SK-N-SH treated with all-trans-retinoic acid at 6 μM for 48 hours (cell line): ENCODE data around the gene CENPA.

Experiments used
- ATAC-seq: fragments of 200-7000 bp; cut with Tn5 transposase; 3 replicates; pipeline ENCODE4 v1.9.1; 2020; ENCODE audit warnings: mild to moderate bottlenecking, moderate library complexity
- ARNTL ChIP-seq: fragments of 450-650 bp; formaldehyde crosslinking; IDR thresholded peaks from 2 replicates; pipeline ENCODE4 v1.5.0; 2020; ENCODE audit warnings: low read depth, mild to moderate bottlenecking, moderate library complexity, borderline replicate concordance
- CREB5 ChIP-seq: fragments of 250-450 bp; sonication (Bioruptor Pico); IDR thresholded peaks from 2 replicates; pipeline ENCODE4 v1.5.1; 2020; ENCODE audit warnings: low read depth, mild to moderate bottlenecking, moderate library complexity
- CSDC2 ChIP-seq: fragments of 250-450 bp; sonication (Bioruptor Pico); IDR thresholded peaks from 2 replicates; pipeline ENCODE4 v1.5.0; 2020; ENCODE audit warnings: mild to moderate bottlenecking, moderate library complexity
- CSRNP3 ChIP-seq: fragments of 250-450 bp; sonication (Bioruptor Pico); IDR thresholded peaks from 2 replicates; pipeline ENCODE4 v1.5.1; 2021; ENCODE audit warnings: mild to moderate bottlenecking, moderate library complexity
- ESRRG ChIP-seq: fragments of 250-450 bp; sonication (Bioruptor Pico); IDR thresholded peaks from 2 replicates; pipeline ENCODE4 v1.6.1; 2021; ENCODE audit warnings: mild to moderate bottlenecking
- GLIS3 ChIP-seq: fragments of 250-450 bp; sonication (Bioruptor Pico); IDR thresholded peaks from 2 replicates; pipeline ENCODE4 v1.5.0; 2020; ENCODE audit warnings: mild to moderate bottlenecking, moderate library complexity
- ISL1 ChIP-seq: fragments of 250-450 bp; sonication (Bioruptor Pico); IDR thresholded peaks from 2 replicates; pipeline ENCODE4 v2.1.2; 2022; ENCODE audit warnings: mild to moderate bottlenecking, moderate library complexity
- OSR1 ChIP-seq: fragments of 250-450 bp; sonication (Bioruptor Pico); IDR thresholded peaks from 2 replicates; pipeline ENCODE4 v1.8.0; 2022; ENCODE audit warnings: moderate library complexity, mild to moderate bottlenecking, inconsistent platforms
- PPARA ChIP-seq: fragments of 250-450 bp; sonication (Bioruptor Pico); IDR thresholded peaks from 2 replicates; pipeline ENCODE4 v1.5.0; 2020; ENCODE audit warnings: mild to moderate bottlenecking, borderline replicate concordance
- RARB ChIP-seq: fragments of 250-450 bp; sonication (Bioruptor Pico); IDR thresholded peaks from 2 replicates; pipeline ENCODE4 v1.8.0; 2021; ENCODE audit warnings: mild to moderate bottlenecking, moderate library complexity
- SNAI2 ChIP-seq: fragments of 250-450 bp; sonication (Bioruptor Pico); IDR thresholded peaks from 2 replicates; pipeline ENCODE4 v1.5.0; 2020; ENCODE audit warnings: mild to moderate bottlenecking, moderate library complexity
- TCF4 ChIP-seq: fragments of 250-450 bp; sonication (Bioruptor Pico); IDR thresholded peaks from 2 replicates; pipeline ENCODE4 v1.8.0; 2021; ENCODE audit warnings: mild to moderate bottlenecking, moderate library complexity, borderline replicate concordance
- TOX ChIP-seq: fragments of 250-450 bp; sonication (Bioruptor Pico); IDR thresholded peaks from 2 replicates; pipeline ENCODE4 v1.8.0; 2021; ENCODE audit warnings: mild to moderate bottlenecking, moderate library complexity, borderline replicate concordance
- ZC3H10 ChIP-seq: fragments of 250-450 bp; sonication (Bioruptor Pico); IDR thresholded peaks from 2 replicates; pipeline ENCODE4 v1.5.1; 2021; ENCODE audit warnings: mild to moderate bottlenecking, moderate library complexity
- ZFP3 ChIP-seq: fragments of 250-450 bp; sonication (Bioruptor Pico); IDR thresholded peaks from 2 replicates; pipeline ENCODE4 v1.5.0; 2020; ENCODE audit warnings: mild to moderate bottlenecking, moderate library complexity
- ZFP30 ChIP-seq: fragments of 450-650 bp; formaldehyde crosslinking; IDR thresholded peaks from 2 replicates; pipeline ENCODE4 v1.5.0; 2022; ENCODE audit warnings: mild to moderate bottlenecking, moderate library complexity
- ZNF565 ChIP-seq: fragments of 450-650 bp; formaldehyde crosslinking; conservative IDR thresholded peaks from 2 replicates; pipeline ENCODE4 v1.5.0; 2020; ENCODE audit warnings: low read depth, mild to moderate bottlenecking, moderate library complexity
- ZNF70 ChIP-seq: fragments of 450-650 bp; formaldehyde crosslinking; IDR thresholded peaks from 2 replicates; pipeline ENCODE4 v1.5.0; 2020; ENCODE audit warnings: mild to moderate bottlenecking, moderate library complexity
- ZNF8 ChIP-seq: fragments of 450-650 bp; formaldehyde crosslinking; IDR thresholded peaks from 2 replicates; pipeline ENCODE4 v1.5.0; 2020; ENCODE audit warnings: mild to moderate bottlenecking, moderate library complexity
- TF ChIP-seq, protein P1 (sequence below): fragments of 250-450 bp; sonication (Bioruptor Pico); IDR thresholded peaks from 2 replicates; pipeline ENCODE4 v1.5.0; 2020; ENCODE audit warnings: mild to moderate bottlenecking, moderate library complexity
- TF ChIP-seq, protein P2 (sequence below): fragments of 250-450 bp; sonication (Bioruptor Pico); IDR thresholded peaks from 2 replicates; pipeline ENCODE4 v1.8.0; 2021; ENCODE audit warnings: low read depth, mild to moderate bottlenecking, moderate library complexity, borderline replicate concordance
- TF ChIP-seq, protein P3 (sequence below): fragments of 250-450 bp; sonication (Bioruptor Pico); IDR thresholded peaks from 2 replicates; pipeline ENCODE4 v1.8.0; 2020; ENCODE audit warnings: mild to moderate bottlenecking, moderate library complexity, borderline replicate concordance

Gene CENPA

DNA sequence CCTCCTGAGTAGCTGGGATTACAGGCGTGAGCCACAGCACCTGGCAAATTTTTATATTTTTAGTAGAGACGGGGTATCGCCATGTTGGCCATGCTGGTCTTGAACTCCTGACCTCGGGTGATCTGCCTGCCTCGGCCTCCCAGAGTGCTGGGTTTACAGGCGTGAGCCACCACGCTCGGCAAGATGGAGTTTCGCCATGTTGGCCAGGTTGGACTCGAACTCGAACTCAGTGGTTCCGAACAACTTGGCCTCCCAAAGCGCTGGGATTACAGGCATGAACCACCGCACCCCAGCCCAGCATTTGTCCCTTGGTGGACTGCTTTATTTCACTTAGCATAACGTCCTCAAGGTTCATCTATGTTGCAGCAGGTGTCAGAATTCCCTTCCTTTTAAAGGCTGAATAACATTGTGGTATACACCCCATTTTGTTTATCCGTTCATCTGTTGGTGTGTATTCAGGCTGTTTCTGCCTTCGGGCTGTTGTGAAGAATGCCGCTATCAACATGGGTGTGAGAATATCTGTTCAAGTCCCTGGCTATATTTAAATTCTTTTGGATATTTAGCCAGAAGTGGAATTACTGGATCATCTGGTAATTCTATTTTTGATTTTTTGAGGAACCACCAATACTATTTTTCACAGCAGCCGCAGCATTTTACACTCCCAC is 1.2 kb upstream of the CENPA start (continued):
- TF ChIP-seq, protein P1, sequence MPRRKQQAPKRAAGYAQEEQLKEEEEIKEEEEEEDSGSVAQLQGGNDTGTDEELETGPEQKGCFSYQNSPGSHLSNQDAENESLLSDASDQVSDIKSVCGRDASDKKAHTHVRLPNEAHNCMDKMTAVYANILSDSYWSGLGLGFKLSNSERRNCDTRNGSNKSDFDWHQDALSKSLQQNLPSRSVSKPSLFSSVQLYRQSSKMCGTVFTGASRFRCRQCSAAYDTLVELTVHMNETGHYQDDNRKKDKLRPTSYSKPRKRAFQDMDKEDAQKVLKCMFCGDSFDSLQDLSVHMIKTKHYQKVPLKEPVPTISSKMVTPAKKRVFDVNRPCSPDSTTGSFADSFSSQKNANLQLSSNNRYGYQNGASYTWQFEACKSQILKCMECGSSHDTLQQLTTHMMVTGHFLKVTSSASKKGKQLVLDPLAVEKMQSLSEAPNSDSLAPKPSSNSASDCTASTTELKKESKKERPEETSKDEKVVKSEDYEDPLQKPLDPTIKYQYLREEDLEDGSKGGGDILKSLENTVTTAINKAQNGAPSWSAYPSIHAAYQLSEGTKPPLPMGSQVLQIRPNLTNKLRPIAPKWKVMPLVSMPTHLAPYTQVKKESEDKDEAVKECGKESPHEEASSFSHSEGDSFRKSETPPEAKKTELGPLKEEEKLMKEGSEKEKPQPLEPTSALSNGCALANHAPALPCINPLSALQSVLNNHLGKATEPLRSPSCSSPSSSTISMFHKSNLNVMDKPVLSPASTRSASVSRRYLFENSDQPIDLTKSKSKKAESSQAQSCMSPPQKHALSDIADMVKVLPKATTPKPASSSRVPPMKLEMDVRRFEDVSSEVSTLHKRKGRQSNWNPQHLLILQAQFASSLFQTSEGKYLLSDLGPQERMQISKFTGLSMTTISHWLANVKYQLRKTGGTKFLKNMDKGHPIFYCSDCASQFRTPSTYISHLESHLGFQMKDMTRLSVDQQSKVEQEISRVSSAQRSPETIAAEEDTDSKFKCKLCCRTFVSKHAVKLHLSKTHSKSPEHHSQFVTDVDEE (CRISPR knock-in tag): no peak
- TF ChIP-seq SNAI2 (CRISPR knock-in tag) (no peak), ARNTL (CRISPR knock-in tag) (no peak), ZNF565 (CRISPR knock-in tag) (no peak), OSR1 (CRISPR knock-in tag) (no peak), ZFP3 (CRISPR knock-in tag) (no peak), TOX (CRISPR knock-in tag) (no peak)
- TF ChIP-seq, protein P2, sequence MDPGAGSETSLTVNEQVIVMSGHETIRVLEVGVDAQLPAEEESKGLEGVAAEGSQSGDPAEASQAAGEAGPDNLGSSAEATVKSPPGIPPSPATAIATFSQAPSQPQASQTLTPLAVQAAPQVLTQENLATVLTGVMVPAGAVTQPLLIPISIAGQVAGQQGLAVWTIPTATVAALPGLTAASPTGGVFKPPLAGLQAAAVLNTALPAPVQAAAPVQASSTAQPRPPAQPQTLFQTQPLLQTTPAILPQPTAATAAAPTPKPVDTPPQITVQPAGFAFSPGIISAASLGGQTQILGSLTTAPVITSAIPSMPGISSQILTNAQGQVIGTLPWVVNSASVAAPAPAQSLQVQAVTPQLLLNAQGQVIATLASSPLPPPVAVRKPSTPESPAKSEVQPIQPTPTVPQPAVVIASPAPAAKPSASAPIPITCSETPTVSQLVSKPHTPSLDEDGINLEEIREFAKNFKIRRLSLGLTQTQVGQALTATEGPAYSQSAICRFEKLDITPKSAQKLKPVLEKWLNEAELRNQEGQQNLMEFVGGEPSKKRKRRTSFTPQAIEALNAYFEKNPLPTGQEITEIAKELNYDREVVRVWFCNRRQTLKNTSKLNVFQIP (CRISPR knock-in tag): no peak

DNA sequence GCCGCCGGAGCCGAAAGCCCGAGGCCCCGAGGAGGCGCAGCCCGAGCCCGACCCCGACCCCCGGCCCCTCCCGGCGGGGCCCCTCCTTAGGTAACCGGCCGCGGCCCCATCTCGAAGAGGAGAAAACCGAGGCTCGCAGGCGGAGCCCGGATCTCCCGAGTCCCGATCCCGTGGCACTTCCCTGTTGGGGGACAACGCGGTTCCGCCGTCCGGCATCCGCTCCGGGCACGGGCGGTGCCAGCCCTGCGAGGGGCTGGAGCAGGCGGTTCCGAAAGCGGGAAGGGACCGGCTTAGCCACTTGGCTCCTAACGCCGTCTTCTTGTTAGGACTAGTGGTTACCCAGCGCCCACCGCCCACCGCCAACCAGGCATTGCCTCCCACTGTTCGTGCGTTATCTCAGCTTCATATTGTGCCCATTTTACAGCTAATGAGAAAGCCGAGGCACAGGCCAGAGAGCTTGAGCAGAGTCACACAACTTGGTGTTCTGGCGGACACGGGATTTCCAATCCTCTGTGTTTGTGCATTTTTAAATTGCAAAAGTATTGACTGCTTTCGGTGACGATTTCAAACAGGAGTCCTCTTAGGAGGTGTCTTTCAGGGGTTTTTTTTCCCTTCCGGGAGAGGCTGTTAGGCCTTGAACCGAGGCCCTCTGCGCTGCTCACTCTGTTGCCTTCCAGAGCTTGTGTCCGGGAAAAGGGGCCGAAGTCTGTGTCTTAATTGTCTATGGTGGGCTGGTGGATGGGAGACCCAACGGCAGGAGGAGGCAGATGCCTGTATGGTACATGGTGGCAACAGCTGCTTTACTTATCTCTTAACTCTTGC is 562 bp downstream of the CENPA start:
- TF ChIP-seq ZNF70 (CRISPR knock-in tag): no peak
- TF ChIP-seq ESRRG (CRISPR knock-in tag): no peak
- 0 out of 2 replicates have a peak, but pooled peaks have one; percentile 45 for TF ChIP-seq ZFP3 (CRISPR knock-in tag)
- no peak for TF ChIP-seq SNAI2 (CRISPR knock-in tag)
- peak; percentile 20 for ATAC-seq

- TF ChIP-seq, protein P1 (CRISPR knock-in tag): no peak
- no peak for TF ChIP-seq ZNF565 (CRISPR knock-in tag)
- no peak for TF ChIP-seq GLIS3 (CRISPR knock-in tag)
Measured at GRCh38 chr2:26792720-26793119, 6.9 kb downstream of the CENPA start.

DNA sequence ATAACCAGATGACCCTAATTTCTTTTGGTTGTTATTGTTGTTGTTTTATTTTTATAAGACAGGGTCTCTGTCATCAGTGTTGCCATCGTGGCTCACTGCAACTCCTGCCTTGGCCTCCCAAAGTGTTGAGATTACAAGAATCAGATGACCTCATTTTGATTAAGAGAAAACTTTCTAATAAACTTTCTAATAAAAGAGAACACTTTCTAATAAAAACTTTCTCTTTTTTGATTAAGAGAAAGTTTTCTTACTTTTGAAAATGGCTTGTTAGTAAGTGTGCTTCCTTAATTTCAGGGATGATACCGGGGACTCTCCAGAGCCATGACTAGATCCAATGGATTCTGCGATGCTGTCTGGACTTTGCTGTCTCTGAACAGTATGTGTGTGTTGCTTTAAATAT is 7.7 kb downstream of the CENPA start:
- no peak for TF ChIP-seq TOX (CRISPR knock-in tag)
- no peak for TF ChIP-seq ZNF8 (CRISPR knock-in tag)
- no peak for TF ChIP-seq TCF4 (CRISPR knock-in tag)
- no peak for TF ChIP-seq ZC3H10 (CRISPR knock-in tag)
- TF ChIP-seq PPARA (CRISPR knock-in tag): no peak
- no peak for TF ChIP-seq CSDC2 (CRISPR knock-in tag)
- TF ChIP-seq RARB (CRISPR knock-in tag): no peak
- no peak for TF ChIP-seq OSR1 (CRISPR knock-in tag)
- TF ChIP-seq, protein P3, sequence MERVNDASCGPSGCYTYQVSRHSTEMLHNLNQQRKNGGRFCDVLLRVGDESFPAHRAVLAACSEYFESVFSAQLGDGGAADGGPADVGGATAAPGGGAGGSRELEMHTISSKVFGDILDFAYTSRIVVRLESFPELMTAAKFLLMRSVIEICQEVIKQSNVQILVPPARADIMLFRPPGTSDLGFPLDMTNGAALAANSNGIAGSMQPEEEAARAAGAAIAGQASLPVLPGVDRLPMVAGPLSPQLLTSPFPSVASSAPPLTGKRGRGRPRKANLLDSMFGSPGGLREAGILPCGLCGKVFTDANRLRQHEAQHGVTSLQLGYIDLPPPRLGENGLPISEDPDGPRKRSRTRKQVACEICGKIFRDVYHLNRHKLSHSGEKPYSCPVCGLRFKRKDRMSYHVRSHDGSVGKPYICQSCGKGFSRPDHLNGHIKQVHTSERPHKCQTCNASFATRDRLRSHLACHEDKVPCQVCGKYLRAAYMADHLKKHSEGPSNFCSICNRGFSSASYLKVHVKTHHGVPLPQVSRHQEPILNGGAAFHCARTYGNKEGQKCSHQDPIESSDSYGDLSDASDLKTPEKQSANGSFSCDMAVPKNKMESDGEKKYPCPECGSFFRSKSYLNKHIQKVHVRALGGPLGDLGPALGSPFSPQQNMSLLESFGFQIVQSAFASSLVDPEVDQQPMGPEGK: no peak
- TF ChIP-seq CREB5 (CRISPR knock-in tag): no peak
- TF ChIP-seq ARNTL (CRISPR knock-in tag): no peak
- no peak for TF ChIP-seq ZNF565 (CRISPR knock-in tag)
- TF ChIP-seq SNAI2 (CRISPR knock-in tag): no peak
- no peak for TF ChIP-seq CSRNP3 (CRISPR knock-in tag)
- TF ChIP-seq ZFP30 (CRISPR knock-in tag): no peak
- no peak for TF ChIP-seq ISL1 (CRISPR knock-in tag)
- no peak for TF ChIP-seq ESRRG (CRISPR knock-in tag)
- TF ChIP-seq ZNF70 (CRISPR knock-in tag): no peak
- TF ChIP-seq ZFP3 (CRISPR knock-in tag): no peak
- ATAC-seq: no peak

More at GRCh38 chr2:26792720-26793119, 6.9 kb downstream of the CENPA start:
- ATAC-seq: no peak
